Astrocyte of the cerebellum (primary cell): ENCODE results near the gene TRAPPC2B.
"Not testable (repeated sequence)": the region's sequence is repeated elsewhere in the genome, so short reads cannot be mapped to it uniquely, and the experiment has no call there.

ENCODE experiments used
- DNase-seq: peaks from one replicate; pipeline ENCODE4 v3.0.0-alpha.2; 2011; ENCODE audit warnings: low read depth
- H3K4me3 ChIP-seq: 2 replicates; pipeline ENCODE4 v1.5.1; 2011; ENCODE audit warnings: mild to moderate bottlenecking, low read depth, low read length, moderate library complexity
- CTCF ChIP-seq: IDR thresholded peaks from 2 replicates; pipeline ENCODE4 v1.5.1; 2012; ENCODE audit warnings: low read length, low read depth, moderate library complexity, mild to moderate bottlenecking; ENCODE audit errors: missing control alignments
- in situ Hi-C: cut with HindIII; loops from 2 replicates; pipeline ENCODE4 v1.10.0; 2017; ENCODE audit warnings: low sequenced_read_pairs

Gene TRAPPC2B

GRCh38 chr19:57363688-57364181, 384 bp downstream of the TRAPPC2B start:
- no peak for TF ChIP-seq CTCF
- in situ Hi-C loops, result no loop called here
- no peak for DNase-seq
- peak overlapping the region; percentile 54 for H3K4me3 ChIP-seq

GRCh38 chr19:57366776-57367175, 3.4 kb downstream of the TRAPPC2B start:
- no peak for DNase-seq
- TF ChIP-seq CTCF, result no peak
- no peak overlapping the region for H3K4me3 ChIP-seq
- in situ Hi-C loops, result no loop called here

- DNase-seq, result no peak
- no peak overlapping the region for H3K4me3 ChIP-seq
- no peak for TF ChIP-seq CTCF
- in situ Hi-C loops, result no loop called here
Observed at GRCh38 chr19:57374179-57374578, 10.8 kb downstream of the TRAPPC2B start.

- in situ Hi-C loops, H3K4me3 ChIP-seq, DNase-seq: not testable (repeated sequence)
Observed at GRCh38 chr19:57374647-57375046, 11.3 kb downstream of the TRAPPC2B start.

GRCh38 chr19:57376151-57376550, 12.8 kb downstream of the TRAPPC2B start:
- DNase-seq, result no peak
- in situ Hi-C loops, result no loop called here
- H3K4me3 ChIP-seq, result no peak overlapping the region
- no peak for TF ChIP-seq CTCF

- H3K4me3 ChIP-seq, result no peak overlapping the region
- no peak for DNase-seq
- in situ Hi-C loops, result no loop called here
- TF ChIP-seq CTCF, result no peak
Observed at GRCh38 chr19:57377498-57378146, 14.3 kb downstream of the TRAPPC2B start.

- in situ Hi-C loops, result loop anchor here (5.0 to 10.0 kb wide), 2 partner anchors 36 to 126 kb away; no protein-coding TSS in a partner anchor
- TF ChIP-seq CTCF, result no peak
- no peak for DNase-seq
- no peak overlapping the region for H3K4me3 ChIP-seq
Observed at GRCh38 chr19:57380923-57381322, 17.6 kb downstream of the TRAPPC2B start.
